ENCODE measurements around the gene HERC6.
"Not testable (repeated sequence)": the region's sequence is repeated elsewhere in the genome, so short reads cannot be mapped to it uniquely, and the experiment has no call there.

Gene HERC6

GRCh38 chr4:88390128-88390527 lies 11.5 kb downstream of the HERC6 start:
- DNase-seq (ENCODE audit: low read depth): no peak

GRCh38 chr4:88391703-88392102 lies 13.1 kb downstream of the HERC6 start:
- no peak for DNase-seq (ENCODE audit: low read depth)

GRCh38 chr4:88396681-88397080 lies 18.0 kb downstream of the HERC6 start:
- no peak for DNase-seq (ENCODE audit: low read depth)

- DNase-seq (ENCODE audit: low read depth): no peak
Observed at GRCh38 chr4:88398381-88398780, 19.7 kb downstream of the HERC6 start.

- DNase-seq (ENCODE audit: low read depth): no peak
Observed at GRCh38 chr4:88409206-88409605, 30.6 kb downstream of the HERC6 start.

- DNase-seq (ENCODE audit: low read depth): no peak
Observed at GRCh38 chr4:88409789-88410188, 31.1 kb downstream of the HERC6 start.

GRCh38 chr4:88411491-88412096 lies 32.9 kb downstream of the HERC6 start:
- DNase-seq (ENCODE audit: low read depth): no peak

GRCh38 chr4:88413801-88414200 lies 35.1 kb downstream of the HERC6 start:
- no peak for DNase-seq (ENCODE audit: low read depth)

- no peak for DNase-seq (ENCODE audit: low read depth)
Observed at GRCh38 chr4:88414755-88415154, 36.1 kb downstream of the HERC6 start.

- no peak for DNase-seq (ENCODE audit: low read depth)
Observed at GRCh38 chr4:88415982-88416381, 37.3 kb downstream of the HERC6 start.

- no peak for DNase-seq (ENCODE audit: low read depth)
Observed at GRCh38 chr4:88418411-88418810, 39.8 kb downstream of the HERC6 start.

- no peak for DNase-seq (ENCODE audit: low read depth)
Observed at GRCh38 chr4:88419874-88420273, 41.2 kb downstream of the HERC6 start.

GRCh38 chr4:88420844-88421243 lies 42.2 kb downstream of the HERC6 start:
- DNase-seq (ENCODE audit: low read depth): no peak

- DNase-seq (ENCODE audit: low read depth): no peak
Observed at GRCh38 chr4:88422403-88422802, 43.8 kb downstream of the HERC6 start.

GRCh38 chr4:88429401-88429800 lies 50.7 kb downstream of the HERC6 start:
- no peak for DNase-seq (ENCODE audit: low read depth)

- no peak for DNase-seq (ENCODE audit: low read depth)
Observed at GRCh38 chr4:88435987-88436693, 57.5 kb downstream of the HERC6 start.

- not testable (repeated sequence) for DNase-seq (ENCODE audit: low read depth)
Observed at GRCh38 chr4:88437873-88438272, 59.2 kb downstream of the HERC6 start.

GRCh38 chr4:88439161-88439760 lies 60.6 kb downstream of the HERC6 start:
- DNase-seq (ENCODE audit: low read depth): no peak

GRCh38 chr4:88440146-88440545 lies 61.5 kb downstream of the HERC6 start:
- no peak for DNase-seq (ENCODE audit: low read depth)

- DNase-seq (ENCODE audit: low read depth): no peak
Observed at GRCh38 chr4:88441696-88442095, 63.0 kb downstream of the HERC6 start.

- DNase-seq (ENCODE audit: low read depth): no peak
Observed at GRCh38 chr4:88442689-88443191, 64.1 kb downstream of the HERC6 start.

GRCh38 chr4:88443486-88443885 lies 64.8 kb downstream of the HERC6 start:
- DNase-seq (ENCODE audit: low read depth): no peak

- DNase-seq (ENCODE audit: low read depth): no peak
Observed at GRCh38 chr4:88445252-88445651, 66.6 kb downstream of the HERC6 start.
